GM19238 (cell line): Measurements from ENCODE around the gene UPK3A.

Source experiments
- DNase-seq: peaks from one replicate; pipeline ENCODE4 v3.0.0; 2011; ENCODE audit warnings: low spot score; ENCODE audit not compliant: insufficient read length

Gene UPK3A

DNA sequence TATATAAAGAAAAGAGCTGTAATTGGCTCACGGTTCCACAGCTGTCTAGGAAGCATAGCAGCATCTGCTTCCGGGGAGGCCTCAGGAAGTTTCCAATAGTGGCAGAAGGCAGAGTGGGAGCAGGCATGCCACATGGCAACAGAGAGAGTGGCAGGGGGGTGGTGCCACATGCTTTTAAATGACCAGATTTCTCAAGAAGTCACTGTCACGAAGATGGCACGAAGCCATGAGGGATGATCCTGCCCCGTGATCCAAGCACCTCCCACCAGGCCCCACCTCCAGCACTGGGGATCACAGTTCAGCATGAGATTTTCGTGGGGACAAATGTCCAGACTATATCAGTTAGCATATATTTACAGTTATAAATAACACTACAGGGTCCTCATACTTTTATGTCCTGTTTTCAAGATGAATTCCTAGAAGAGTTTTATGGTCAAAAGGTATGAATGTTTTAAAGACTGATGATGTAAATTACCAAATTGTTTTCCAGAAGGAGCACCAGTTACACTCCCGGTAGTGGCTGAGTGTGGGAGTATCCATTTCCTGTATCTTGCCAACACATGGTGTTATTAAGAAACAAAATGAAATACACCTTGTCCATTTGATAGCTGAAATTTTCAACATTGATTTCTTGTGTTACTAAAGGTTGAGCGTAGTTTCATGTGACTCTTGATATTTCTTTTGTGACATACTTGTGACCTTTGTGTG, 44.2 kb downstream of the UPK3A start:
- DNase-seq = no peak

DNA sequence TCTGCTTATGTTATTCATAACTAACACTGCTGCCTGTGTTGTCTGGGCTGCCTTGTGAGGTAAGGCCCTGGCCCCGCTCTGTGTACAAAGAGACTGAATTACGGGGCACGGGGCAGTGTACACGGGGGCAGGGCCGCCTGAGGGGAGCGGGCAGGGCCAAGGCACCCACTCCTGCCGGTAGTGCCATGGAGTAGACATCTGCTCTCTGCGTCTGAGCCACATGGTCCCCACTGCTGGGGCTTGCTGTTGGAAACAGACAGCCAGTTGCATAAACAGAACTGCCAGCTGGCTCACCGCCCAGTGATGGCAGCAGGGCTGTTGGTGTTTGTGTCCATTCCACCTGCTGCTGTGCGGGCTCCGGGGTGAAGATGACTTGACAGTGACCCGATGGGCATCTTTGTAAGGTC, 44.8 kb downstream of the UPK3A start:
- no peak for DNase-seq

DNA sequence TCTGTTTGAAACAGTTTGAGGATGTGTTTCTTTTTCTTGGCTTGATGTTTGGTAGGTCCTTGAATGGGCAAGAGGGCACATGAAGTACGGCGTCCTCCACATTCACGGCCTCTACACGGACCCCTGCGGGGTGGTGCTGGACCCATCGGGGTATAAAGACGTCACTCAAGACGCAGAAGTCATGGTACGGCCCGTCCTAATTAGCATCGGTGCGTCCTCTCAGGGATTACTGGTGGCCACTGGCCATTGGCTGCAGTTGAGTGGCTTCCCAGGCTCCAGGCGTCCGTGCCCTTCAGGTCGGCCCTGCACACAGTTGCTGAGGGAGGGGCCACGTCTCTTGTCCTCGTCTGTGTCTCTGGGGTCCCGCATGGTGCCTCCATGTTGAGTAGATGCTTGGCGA, 45.8 kb downstream of the UPK3A start:
- DNase-seq = no peak

DNA sequence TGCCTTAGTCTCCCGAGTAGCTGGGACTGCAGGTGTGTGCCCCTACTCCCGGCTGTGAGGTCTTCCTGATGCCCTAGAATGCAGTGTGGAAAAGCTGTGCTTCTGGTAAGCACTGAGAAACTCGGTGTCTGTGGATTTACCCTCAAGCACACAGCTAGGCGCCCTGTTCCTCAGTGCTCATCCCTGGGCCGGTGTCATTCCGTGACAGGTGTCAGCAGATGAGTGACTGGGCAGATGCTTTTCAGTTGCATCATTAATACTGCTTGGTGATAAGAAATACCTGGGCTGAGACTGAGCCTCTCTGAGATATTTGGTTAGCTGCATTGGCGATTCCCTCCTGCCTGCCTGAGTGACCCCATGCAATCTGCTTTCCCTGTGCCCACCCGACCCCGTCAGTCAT, 46.7 kb downstream of the UPK3A start:
- no peak for DNase-seq

DNA sequence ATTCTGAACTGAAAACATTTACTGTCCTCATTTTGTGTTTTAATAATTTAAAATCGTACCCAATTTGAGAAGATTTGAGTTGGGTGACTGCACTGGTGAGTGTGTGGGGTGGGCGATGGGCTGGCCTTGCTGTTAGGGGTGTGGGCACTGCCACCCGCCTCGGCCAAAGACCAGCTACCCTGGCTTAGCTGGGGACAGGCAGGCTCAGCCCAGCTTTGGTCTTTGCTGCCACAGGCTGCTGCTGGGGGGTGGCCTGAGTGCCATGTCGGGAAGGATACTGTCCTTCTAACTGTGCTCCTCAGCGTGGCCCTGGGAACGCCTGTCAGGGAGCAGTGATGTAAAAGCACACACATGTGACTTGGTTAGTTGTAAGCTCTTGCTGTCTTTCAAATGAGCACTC, 47.3 kb downstream of the UPK3A start:
- DNase-seq = no peak

DNA sequence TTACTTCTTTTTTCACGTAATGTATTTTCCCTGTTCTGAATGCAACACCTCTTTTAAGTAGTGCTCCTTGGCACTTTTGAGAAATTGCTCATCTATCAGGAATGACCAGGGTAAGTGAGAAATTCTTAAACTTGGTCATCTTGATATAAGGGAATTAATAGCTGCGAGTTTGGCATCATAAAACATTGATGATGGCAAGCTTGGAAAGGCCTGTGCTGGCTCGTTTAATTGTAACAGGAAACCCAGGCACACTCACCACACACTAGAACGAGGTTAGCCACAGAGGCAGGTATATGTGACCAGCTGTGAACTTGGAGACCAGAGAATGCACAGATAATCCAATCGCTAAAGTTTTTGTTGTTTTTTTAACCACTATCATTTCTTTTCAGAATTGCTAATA, 49.3 kb downstream of the UPK3A start:
- DNase-seq = no peak

DNA sequence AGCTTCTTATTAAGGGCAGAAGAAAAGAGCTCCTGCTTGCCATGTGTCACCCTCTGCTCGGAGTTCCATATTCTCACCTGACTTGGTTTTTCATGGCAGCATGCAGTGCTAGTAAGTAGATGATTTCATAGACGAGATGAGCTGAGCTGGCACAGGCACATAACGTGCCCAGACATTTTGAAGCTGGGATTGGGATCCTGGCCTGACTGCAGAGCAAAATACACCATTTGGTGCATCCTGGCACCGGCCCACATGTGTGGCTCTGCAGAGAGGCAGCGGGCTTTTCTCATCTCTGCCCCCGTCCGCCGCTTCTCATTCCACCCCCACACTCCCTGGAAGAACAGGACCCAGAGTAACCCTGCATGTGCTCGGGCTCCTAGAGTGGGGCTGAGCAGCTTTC, 49.8 kb downstream of the UPK3A start:
- DNase-seq = no peak

DNA sequence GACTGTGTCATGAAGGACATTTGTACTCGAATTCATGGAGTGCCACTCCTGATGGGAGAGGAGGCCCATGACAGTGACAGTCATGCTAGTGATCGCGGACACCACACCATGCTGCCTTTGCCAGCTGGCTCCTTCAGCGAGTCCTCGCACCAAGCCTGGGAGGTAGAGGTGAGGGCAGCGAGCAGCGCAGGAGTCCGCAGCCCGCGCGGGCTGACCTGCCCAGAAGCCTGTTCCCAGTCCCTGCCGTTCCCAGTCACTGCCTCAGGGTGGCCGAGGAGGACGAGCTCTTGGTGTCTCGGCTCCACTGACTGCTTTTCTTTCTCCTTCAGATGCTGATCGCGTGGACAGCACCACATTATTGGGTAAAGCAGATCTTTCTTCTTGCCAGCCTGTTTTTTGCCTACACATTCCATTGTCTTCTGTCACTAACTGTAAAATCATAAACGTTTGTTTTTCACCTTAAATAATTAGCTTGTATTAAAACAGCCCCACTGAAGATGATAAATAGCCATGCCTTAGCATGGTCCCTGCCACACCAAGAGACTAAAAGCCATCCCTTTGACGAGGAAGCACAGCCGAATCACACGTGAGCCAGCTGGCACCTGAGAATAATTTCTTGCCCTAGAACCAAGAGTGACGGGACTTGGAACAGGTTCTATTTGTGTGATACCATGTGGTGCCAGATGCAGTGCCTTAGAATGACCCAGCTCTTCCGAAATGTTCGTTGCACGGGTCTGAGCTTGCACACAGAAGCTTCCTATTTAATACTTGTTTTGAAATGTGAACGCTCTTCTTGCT, 50.5 kb downstream of the UPK3A start:
- no peak for DNase-seq

DNA sequence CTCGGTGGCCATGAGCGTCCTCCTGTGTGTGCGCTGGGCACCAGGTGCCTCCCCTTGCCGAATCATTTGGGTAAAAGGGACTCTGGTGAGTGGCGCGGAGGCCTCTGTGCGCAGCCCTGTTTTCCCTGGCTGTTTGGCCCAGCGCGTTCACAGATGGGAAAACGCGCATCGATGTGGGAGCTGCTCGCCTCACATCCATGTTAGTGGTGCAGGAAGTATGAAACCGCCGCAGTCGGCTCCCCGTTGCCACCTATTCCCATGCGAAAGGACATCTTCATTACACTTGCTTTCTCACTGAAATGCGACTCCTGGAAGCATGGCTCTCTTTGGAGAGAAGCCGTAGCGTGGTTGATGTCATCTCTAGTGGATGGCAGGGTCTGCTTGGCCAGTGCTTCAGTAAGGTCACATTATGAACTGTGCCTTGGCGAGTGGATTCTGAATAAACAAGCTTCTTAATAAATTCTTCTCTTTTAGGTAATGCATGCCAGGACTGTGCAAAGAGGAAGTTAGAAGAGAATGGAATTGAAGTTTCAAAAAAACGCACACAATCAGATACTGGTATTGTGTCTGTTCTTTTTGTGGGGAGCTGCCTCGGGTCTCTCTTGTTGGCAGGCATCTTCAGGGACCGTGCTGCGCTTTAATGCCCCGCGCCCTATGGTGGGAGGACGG, 51.2 kb downstream of the UPK3A start:
- no peak for DNase-seq

DNA sequence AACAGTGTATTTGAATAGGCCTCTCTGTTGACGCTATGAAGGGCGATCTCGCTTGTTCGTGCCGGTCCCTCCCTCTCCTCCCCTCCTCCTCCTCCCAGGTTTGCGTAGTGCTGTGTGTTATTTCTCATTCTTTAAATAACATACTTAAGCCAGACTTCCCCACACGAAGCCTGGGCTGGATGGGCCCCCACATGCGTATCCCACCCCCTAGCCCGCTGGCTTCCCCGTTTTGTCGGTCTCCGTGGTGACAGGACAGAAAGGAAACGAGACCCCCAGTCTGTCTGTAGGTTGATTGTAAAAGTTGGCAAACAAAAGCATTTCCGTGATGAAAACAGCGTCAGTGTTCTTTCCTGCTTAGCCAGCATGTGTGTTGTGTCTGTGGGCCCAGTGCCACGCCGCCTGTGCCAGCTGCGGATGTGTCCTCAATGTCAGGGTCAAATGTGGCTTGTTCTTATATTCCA, 52.3 kb downstream of the UPK3A start:
- DNase-seq = no peak

DNA sequence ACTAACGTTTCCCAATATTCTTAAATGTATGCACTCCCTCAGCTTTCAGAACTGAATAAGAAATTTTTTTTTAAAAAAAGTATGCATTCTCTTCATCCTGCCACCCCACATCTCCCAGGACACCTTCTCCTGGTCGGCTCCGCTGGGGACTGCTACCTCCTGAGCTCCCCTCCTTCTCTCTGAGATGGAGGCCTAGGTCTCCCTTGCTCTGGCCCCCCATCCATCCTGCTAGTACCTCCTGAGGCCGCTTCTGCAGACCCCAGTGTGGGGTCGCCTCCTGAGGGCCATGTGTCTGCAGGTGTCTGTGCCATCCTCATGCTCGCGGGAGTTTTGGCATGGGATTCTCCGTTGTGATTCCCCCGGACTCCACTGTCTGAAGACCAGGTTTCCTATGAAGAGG, 52.8 kb downstream of the UPK3A start:
- DNase-seq = no peak

DNA sequence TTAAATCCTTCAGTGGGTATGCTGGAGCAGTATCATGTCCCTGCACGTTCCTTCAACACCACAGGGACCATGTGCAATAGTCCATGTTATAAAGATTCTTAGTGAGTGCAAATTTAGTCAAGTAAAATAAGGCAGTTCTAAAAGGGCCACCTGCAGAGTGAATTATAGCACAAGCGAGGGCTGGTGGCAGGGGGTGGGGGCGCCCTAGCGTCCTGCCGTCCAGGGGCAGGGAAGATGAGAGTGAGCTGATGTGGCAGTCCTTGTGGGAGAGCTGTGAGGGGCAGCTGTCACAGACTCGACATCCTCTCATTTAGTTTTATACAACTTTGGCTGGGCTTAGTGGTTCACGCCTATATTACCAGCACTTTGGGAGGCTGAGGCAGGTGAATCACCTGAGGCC, 54.0 kb downstream of the UPK3A start:
- no peak for DNase-seq

DNA sequence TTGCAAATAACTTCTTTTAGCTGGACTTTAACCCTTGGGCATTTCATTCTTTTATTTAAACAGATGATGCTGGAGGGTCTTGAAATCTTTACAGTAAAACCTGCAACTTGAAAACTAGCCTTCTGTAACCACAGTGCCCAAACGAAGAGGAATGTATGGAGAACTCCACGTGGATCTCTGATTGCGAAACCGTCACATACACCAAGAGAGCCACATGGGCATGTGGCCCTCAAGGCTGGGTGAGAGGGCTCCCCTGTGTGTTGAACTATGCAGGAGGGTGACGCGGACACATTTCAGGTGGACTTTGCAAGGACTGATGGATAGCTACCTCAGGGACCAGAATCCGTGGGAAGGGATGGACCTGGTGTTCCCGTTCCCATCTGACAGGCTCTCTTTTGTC, 55.6 kb downstream of the UPK3A start:
- no peak for DNase-seq

DNA sequence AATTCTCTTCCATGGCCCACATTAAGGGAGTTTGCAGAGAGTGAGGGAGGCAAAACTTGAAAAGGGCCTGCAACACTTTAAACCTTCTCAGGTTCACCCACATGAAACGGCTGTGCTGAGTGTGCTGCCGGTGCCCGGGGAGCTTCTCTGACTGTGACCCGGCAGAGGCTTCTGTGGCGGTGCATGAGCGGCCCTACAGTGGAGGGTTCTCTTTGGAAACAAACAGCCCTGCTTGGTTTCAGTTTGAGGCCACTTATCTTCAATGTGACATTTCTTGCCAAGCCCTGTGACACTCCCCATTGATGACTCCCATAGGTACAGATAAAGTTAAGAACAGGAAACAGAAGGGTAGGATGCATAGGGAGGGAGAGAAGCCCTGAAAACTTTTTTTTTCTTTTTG, 56.7 kb downstream of the UPK3A start:
- no peak for DNase-seq

DNA sequence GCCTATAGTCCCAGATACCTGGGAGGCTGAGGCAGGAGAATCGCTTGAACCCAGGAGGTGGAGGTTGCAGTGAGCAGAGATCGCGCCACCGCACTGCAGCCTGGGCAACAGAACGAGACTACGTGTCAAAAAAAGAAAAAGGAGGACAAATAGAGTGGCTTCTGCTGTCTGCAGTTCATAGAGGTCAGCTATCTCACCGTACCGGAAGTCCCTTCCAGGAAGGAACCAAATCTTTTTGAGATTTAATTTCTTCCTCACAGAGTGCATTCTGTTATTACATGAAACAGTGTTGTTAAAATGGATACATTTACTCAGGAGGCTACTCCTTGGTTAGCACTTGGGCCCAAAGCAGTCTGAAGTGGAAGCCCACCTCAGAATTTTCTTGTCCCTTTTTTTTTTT, 58.4 kb downstream of the UPK3A start:
- no peak for DNase-seq

DNA sequence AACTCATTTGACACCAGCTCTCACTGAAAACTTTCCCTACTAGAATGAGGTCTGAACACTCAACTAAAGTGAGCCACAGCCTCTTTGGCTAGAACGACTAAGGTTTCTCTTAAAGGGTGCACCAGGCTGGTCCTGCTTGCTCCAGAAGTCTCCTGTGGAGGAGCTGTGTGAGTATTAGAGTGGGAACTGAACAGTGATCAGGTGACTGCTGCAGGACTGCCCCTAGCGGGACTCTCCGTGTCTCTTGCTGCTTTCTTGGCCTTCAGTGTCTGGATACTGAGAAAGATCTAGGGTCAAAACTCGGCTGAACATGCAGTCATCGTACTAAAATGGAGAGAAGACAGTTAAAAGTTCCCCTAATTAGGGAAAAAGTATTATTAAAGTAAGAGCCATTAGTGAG, 59.6 kb downstream of the UPK3A start:
- DNase-seq = no peak
